Transverse colon (tissue), 4 donors: ENCODE results near the gene RPS19BP1. TPM values are rescaled to one million over a fixed set of nuclear protein-coding genes. Genes with fewer than 3 reads are reported as not detected.
"Not testable (repeated sequence)": the region's sequence is repeated elsewhere in the genome, so short reads cannot be mapped to it uniquely, and the experiment has no call there.

ENCODE experiments used
- DNase-seq: peaks from one replicate; pipeline ENCODE4 v3.0.0-alpha.2; 2019
- H3K27ac ChIP-seq, 4 donors: fragments of 200-600 bp; sonication (generic); 2 replicates each; pipeline ENCODE4 v1.5.1; 2016 to 2018; ENCODE audit warnings: inconsistent platforms in 4 of 4
- H3K27me3 ChIP-seq: fragments of 200-600 bp; sonication (generic); 2 replicates; pipeline ENCODE4 v1.5.1; 2017; ENCODE audit warnings: inconsistent platforms
- H3K36me3 ChIP-seq, 4 donors: fragments of 200-600 bp; sonication (generic); 2 replicates each; pipeline ENCODE4 v1.5.1; 2017 to 2019; ENCODE audit warnings: inconsistent platforms in 4 of 4
- H3K4me1 ChIP-seq, 4 donors: fragments of 200-600 bp; sonication (generic); 2 replicates each; pipeline ENCODE4 v1.5.1; 2017 to 2020; ENCODE audit warnings: inconsistent platforms in 4 of 4
- H3K4me3 ChIP-seq, 4 donors: fragments of 200-600 bp; sonication (generic); 1 replicate in 1 of 4; 2 replicates in 3 of 4; pipeline versions ENCODE4 v1.5.1 to v1.6.1; 2017 to 2019; ENCODE audit warnings: inconsistent platforms in 4 of 4
- H3K9me3 ChIP-seq, 2 donors: fragments of 200-600 bp; sonication (generic); 2 replicates each; pipeline ENCODE4 v1.5.1; 2017 to 2019; ENCODE audit warnings: inconsistent platforms in 2 of 2
- EP300 ChIP-seq: sonication (generic); formaldehyde crosslinking; IDR thresholded peaks from one replicate; pipeline ENCODE4 v1.6.1; 2017; ENCODE audit warnings: antibody characterized with exemption, low read depth
- POLR2A ChIP-seq: fragments of 450-650 bp; IDR thresholded peaks from one replicate; pipeline ENCODE4 v1.6.1; 2016; ENCODE audit warnings: antibody characterized with exemption, mild to moderate bottlenecking, moderate library complexity
- POLR2AphosphoS5 ChIP-seq, 3 donors: sonication (generic); formaldehyde crosslinking; IDR thresholded peaks; one replicate each; pipeline ENCODE4 v1.6.1; 2016; ENCODE audit warnings: antibody characterized with exemption in 3 of 3
- WGBS, 2 donors: methylation state at CpG; one replicate each; pipeline ENCODE4 v1.1.5; 2018; ENCODE audit warnings: low coverage in 1 of 2; 5-methylcytosine and 5-hydroxymethylcytosine counted together
- in situ Hi-C, 4 donors: fragments of 200-750 bp; cut with MboI; loops; one replicate each; pipeline versions ENCODE4 v1.15.0 to v1.15.1; 2017; ENCODE audit warnings: low sequenced_read_pairs in 3 of 4, low pct_ligation_motif_present in 1 of 4, low pct_unique_long_range_greater_than_20kb in 1 of 4
- intact Hi-C: fragments of 100-400 bp; cut with DNase I; formaldehyde crosslinking; loops from one replicate; pipeline ENCODE4 v1.15.1; 2023; ENCODE audit warnings: low total_unique reads
- total RNA-seq, 4 donors: library from RNA; depleted of rRNA; stranded (reverse); fragments of >200 nt; gene quantifications; one replicate each; pipeline ENCODE4 v1.1.0, GENCODE V29; 2016
- TF ChIP-seq, protein P1 (sequence below), 5 experiments: fragments of 200-600 bp in 3 of 5; fragments of 450-650 bp in 2 of 5; sonication (generic) in 3 of 5; IDR thresholded peaks; 1 replicate in 2 of 5; 2 replicates in 3 of 5; pipeline ENCODE4 v1.5.1; 2016 to 2017; ENCODE audit warnings: antibody characterized with exemption in 5 of 5, inconsistent platforms in 3 of 5, mild to moderate bottlenecking in 2 of 5, moderate library complexity in 1 of 5

Gene RPS19BP1
- total RNA-seq, 4 donors from 2014 or later, result 20.5 to 153 (median 97.8) TPM

DNA sequence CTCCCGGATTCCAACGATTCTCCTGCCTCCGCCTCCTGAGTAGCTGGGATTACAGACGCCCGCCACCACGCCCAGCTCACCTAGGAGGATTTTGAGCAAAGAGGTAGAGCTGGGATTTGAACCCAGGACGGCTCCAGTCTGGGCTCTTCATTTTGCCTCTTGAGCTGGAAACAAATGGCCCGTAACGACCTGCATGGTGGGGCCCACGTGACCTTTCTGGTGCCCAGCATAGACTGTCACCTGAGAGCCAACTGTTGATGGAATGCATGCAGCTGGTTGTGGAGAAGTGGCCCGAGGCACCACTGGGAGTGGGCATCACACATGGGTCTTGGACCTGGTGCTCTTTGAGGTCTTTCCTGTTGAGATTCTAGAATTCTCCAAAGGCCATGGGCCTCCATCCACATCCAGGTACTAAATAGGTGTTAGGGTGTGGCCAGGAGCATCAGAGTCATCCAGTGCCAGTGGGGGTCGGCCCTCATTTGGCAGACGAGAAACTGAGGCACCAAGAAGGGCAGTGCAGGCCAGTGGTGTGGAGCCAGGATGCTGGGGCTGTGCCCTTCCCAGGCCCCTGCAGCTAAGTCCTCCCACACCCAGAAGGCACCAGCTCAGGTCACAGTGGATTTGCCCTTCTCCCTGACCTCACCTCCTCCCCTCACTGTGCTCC lies 8.3 kb downstream of the RPS19BP1 start:
- Histone ChIP-seq H3K27me3 (no peaks in the 10 kb centered on the region), H3K9me3 (no peaks in the 10 kb centered on the region), H3K4me3 (peak overlapping the region in 1 of 4 donors; percentile 93), H3K4me1 (peaks cover 38 to 64% (median 59%) of the 10 kb centered on the region in 4 donors), H3K27ac (peak overlapping the region; percentile 96 to 100 (median 100)), H3K36me3 (peaks cover 0 to 14% (median 9%) of the 10 kb centered on the region in 4 donors)
- DNase-seq, result no peak
- intact Hi-C loops (loop anchor here (10.0 kb wide), 1 partner anchor 349 kb away; no protein-coding TSS in a partner anchor), in situ Hi-C loops (no loop called here)
- WGBS, 2 donors, result 66% methylated on average over 6 of the region's 13 CpGs; no CpG with 5 or more reads in 1 of the 2 donors
- no peak for TF ChIP-seq POLR2AphosphoS5 (IDR thresholded peaks at IDR 0.05)
- TF ChIP-seq POLR2A, result no peak
- TF ChIP-seq, protein P1, sequence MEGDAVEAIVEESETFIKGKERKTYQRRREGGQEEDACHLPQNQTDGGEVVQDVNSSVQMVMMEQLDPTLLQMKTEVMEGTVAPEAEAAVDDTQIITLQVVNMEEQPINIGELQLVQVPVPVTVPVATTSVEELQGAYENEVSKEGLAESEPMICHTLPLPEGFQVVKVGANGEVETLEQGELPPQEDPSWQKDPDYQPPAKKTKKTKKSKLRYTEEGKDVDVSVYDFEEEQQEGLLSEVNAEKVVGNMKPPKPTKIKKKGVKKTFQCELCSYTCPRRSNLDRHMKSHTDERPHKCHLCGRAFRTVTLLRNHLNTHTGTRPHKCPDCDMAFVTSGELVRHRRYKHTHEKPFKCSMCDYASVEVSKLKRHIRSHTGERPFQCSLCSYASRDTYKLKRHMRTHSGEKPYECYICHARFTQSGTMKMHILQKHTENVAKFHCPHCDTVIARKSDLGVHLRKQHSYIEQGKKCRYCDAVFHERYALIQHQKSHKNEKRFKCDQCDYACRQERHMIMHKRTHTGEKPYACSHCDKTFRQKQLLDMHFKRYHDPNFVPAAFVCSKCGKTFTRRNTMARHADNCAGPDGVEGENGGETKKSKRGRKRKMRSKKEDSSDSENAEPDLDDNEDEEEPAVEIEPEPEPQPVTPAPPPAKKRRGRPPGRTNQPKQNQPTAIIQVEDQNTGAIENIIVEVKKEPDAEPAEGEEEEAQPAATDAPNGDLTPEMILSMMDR (IDR thresholded peaks at IDR 0.05), result no peak
- TF ChIP-seq EP300, result no peak

DNA sequence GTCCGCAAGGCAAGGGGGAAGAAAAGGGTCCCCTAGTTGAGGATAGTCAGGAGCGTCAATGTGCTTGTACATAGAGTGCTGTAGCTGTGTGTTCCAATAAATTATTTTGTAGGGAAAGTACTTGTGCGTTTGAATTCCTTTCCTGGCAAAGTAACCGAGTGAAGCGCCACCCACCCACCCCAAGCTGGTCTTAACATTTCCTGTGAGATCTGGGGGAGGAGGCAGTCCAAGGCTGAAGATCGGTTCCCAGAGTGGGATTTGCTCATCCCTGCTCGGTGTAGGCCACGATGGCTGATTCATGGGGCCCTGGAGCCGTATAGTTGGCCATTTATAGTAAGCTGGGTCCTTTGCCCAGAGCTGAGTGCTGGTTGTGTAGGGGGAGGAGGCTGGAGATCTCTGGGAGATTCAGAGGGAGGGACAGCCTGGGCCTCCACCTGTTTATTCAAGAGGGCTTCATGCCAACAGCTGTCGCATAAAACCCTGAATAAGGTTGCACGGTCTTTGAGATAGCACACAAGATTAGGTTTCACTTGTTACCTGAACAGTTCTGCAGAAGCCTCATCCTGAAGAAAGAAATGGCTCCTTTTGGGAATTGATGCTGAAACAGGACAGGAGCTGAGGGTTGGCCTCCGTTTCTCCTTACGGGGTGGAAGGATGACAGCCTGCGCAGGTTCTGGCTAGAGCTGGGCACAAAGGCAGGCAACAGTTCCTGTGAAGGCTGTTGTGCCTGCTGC lies 9.8 kb downstream of the RPS19BP1 start:
- DNase-seq, result peak; percentile 69
- H3K27me3 ChIP-seq, result no peaks in the 10 kb centered on the region
- H3K9me3 ChIP-seq, result no peaks in the 10 kb centered on the region
- TF ChIP-seq POLR2A (peak; percentile 49), EP300 (no peak), POLR2AphosphoS5 (IDR thresholded peaks at IDR 0.05) (peak; percentile 31 to 54 (median 53))
- in situ Hi-C loops (no loop called here), intact Hi-C loops (loop anchor here (10.0 kb wide), 1 partner anchor 348 kb away; no protein-coding TSS in a partner anchor)
- H3K4me1 ChIP-seq, result peaks cover 29 to 62% (median 53%) of the 10 kb centered on the region in 4 donors
- peak overlapping the region; percentile 96 to 100 (median 100) for H3K27ac ChIP-seq
- H3K36me3 ChIP-seq, result peaks cover 0 to 14% (median 9%) of the 10 kb centered on the region in 4 donors
- WGBS, 2 donors, result 7 to 9% methylated on average over 4 to 14 of the region's 14 CpGs
- peak overlapping the region; percentile 93 to 96 (median 94) for H3K4me3 ChIP-seq

DNA sequence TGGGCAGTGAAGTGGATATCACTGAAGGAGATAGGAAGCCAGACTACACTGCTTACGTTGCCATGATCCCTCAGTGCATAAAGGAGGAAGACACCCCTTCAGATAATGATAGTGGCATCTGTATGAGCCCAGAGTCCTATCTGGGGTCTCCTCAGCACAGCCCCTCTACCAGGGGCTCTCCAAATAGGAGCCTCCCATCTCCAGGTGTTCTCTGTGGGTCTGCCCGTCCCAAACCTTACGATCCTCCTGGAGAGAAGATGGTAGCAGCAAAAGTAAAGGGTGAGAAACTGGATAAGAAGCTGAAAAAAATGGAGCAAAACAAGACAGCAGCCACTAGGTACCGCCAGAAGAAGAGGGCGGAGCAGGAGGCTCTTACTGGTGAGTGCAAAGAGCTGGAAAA lies 10.5 kb downstream of the RPS19BP1 start:
- H3K27ac ChIP-seq, result peak overlapping the region; percentile 96 to 100 (median 100)
- H3K4me3 ChIP-seq, result peak overlapping the region; percentile 93 to 96 (median 94)
- intact Hi-C loops, result loop anchor here (10.0 kb wide), 1 partner anchor 347 kb away; no protein-coding TSS in a partner anchor
- DNase-seq, in situ Hi-C loops, H3K27me3 ChIP-seq, H3K9me3 ChIP-seq: not testable (repeated sequence)
- peaks cover 23 to 56% (median 47%) of the 10 kb centered on the region in 4 donors for H3K4me1 ChIP-seq
- 0 to 12% methylated on average over 4 to 5 of the region's 5 CpGs for WGBS, 2 donors
- peaks cover 0 to 14% (median 9%) of the 10 kb centered on the region in 4 donors for H3K36me3 ChIP-seq

DNA sequence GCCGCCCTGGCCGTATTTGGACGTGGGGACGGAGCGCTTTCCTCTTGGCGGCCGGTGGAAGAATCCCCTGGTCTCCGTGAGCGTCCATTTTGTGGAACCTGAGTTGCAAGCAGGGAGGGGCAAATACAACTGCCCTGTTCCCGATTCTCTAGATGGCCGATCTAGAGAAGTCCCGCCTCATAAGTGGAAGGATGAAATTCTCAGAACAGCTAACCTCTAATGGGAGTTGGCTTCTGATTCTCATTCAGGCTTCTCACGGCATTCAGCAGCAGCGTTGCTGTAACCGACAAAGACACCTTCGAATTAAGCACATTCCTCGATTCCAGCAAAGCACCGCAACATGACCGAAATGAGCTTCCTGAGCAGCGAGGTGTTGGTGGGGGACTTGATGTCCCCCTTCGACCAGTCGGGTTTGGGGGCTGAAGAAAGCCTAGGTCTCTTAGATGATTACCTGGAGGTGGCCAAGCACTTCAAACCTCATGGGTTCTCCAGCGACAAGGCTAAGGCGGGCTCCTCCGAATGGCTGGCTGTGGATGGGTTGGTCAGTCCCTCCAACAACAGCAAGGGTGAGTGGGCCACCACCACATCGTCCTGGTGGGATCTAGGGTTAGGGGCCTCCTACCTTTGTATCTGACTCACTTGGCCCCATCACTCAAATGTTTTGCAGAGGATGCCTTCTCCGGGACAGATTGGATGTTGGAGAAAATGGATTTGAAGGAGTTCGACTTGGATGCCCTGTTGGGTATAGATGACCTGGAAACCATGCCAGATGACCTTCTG lies 11.3 kb downstream of the RPS19BP1 start:
- Histone ChIP-seq H3K36me3 (peaks cover 0 to 14% (median 9%) of the 10 kb centered on the region in 4 donors), H3K4me1 (peaks cover 22 to 50% (median 42%) of the 10 kb centered on the region in 4 donors), H3K4me3 (peak overlapping the region; percentile 93 to 96 (median 94)), H3K27ac (peak overlapping the region; percentile 96 to 100 (median 100))
- H3K9me3 ChIP-seq, DNase-seq, in situ Hi-C loops, H3K27me3 ChIP-seq: not testable (repeated sequence)
- 2% methylated on average over 20 of the region's 28 CpGs; no CpG with 5 or more reads in 1 of the 2 donors for WGBS, 2 donors
- intact Hi-C loops, result loop anchor here (10.0 kb wide), 1 partner anchor 346 kb away; no protein-coding TSS in a partner anchor
